ENCODE measurements around the gene ABHD12B. TPM values are rescaled to one million over a fixed set of nuclear protein-coding genes. Genes with fewer than 3 reads are reported as not detected.

ABHD12B gene
- total and polyA plus RNA-seq, 2 experiments from 2014 or later = 0.94 TPM; not detected in 1

DNA sequence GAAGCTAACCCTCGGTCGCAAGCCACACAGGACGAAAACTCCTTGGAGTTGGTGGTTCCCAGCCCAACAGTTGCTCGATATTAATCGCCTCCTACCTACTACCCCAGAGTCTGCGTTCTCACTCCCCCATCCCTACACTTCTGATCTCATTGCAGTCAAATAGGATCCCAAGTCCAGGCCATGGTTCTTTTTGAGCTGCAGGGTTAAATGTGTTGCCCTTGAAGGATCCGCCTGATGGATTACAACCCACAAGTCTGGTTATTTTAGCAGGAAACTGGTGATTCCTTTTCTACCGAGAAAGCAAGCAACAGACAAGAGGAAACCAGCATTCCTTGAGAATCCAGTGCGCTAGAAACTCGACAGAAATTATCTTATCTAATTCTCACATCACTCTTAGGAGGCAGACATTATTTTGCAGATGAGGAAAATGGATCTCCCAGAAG lies 40.1 kb upstream of the ABHD12B start:
- H3K27me3 ChIP-seq = peaks cover 59% of the 10 kb centered on the region
- TF ChIP-seq CTCF (IDR thresholded peaks at IDR 0.05; ENCODE audit: low read depth, low read length) = no peak
- H3K4me1 ChIP-seq (ENCODE audit: low read depth) = no peaks in the 10 kb centered on the region

DNA sequence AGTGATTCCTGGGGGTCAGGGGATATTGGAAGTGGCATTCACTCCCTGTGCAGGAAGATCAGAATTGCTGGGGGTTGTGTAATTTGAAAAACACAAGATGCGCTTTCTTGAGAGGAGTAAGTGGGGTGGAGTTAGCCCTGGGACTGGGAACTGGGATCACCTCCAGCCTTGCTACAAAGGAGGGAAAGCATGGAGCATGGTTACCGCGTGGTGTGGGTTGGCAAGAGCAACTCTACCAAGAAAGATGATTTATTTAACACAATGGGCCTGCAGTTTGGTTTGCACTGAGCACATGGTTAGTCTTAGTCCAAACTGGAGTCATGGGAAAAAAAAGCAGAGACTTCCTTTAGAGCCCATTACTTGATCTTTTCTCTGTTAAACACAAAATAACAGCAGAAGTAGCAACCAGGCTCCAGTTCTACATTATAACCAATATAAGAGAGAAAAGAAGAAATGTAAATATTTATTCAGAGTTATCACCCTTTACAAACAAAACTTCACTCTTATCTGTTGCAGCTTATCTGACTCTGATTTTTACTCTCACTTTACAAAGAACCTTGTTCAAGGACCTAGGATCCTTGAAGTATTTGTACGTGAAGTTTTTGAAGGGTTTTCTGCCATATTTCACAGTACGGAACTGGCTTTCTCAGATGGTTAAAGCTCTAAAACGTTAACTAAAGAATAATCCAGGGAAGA lies 38.8 kb upstream of the ABHD12B start:
- Histone ChIP-seq H3K4me3 (no peak overlapping the region), H3K36me3 (no peaks in the 10 kb centered on the region), H3K4me1 (ENCODE audit: low read depth) (no peaks in the 10 kb centered on the region), H3K9me3 (ENCODE audit: low read depth) (no peaks in the 10 kb centered on the region), H3K27ac (no peak overlapping the region), H3K27me3 (peaks cover 50% of the 10 kb centered on the region)
- no peak for TF ChIP-seq CTCF (IDR thresholded peaks at IDR 0.05; ENCODE audit: low read depth, low read length)
- DNase-seq (ENCODE audit: low read depth in 1 of 2, low spot score in 1 of 2) = no peak

More for the DNA sequence above, 40.1 kb upstream of the ABHD12B start:
- Histone ChIP-seq H3K27ac (no peak overlapping the region), H3K9me3 (ENCODE audit: low read depth) (no peaks in the 10 kb centered on the region), H3K36me3 (no peaks in the 10 kb centered on the region), H3K4me3 (peak overlapping the region; percentile 99)
- DNase-seq (ENCODE audit: low read depth in 1 of 2, low spot score in 1 of 2) = no peak

DNA sequence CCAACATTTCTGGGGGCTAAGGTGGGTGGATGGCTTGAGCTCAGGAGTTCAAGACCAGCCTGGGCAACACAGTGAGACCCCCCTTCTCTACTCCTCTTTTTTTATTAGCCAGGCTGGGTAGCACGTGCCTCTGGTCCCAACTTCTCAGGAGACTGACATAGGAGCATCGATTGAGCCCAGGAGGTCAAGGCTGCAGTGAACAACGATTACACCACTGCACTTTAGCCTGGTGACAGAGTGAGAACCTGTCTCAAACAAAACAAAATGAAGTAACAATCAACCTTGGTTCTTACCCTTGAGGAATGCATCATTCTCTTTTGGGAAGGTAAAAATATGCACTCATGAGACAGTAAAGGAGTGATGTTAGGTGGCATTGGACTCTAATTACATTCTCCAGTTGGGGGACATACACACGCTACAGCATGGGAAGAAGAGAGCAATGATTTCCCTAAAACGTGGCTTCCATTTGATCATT lies 37.0 kb upstream of the ABHD12B start:
- Histone ChIP-seq H3K4me1 (ENCODE audit: low read depth) (no peaks in the 10 kb centered on the region), H3K27me3 (peaks cover 40% of the 10 kb centered on the region), H3K4me3 (no peak overlapping the region), H3K36me3 (no peaks in the 10 kb centered on the region), H3K27ac (no peak overlapping the region), H3K9me3 (ENCODE audit: low read depth) (no peaks in the 10 kb centered on the region)
- TF ChIP-seq CTCF (IDR thresholded peaks at IDR 0.05; ENCODE audit: low read depth, low read length) = no peak
- DNase-seq (ENCODE audit: low read depth in 1 of 2, low spot score in 1 of 2) = no peak

- DNase-seq (ENCODE audit: low read depth in 1 of 2, low spot score in 1 of 2) = peak in 1 of 2 donors; percentile 50
- peaks cover 44% of the 10 kb centered on the region for H3K27me3 ChIP-seq
- no peak for TF ChIP-seq CTCF (IDR thresholded peaks at IDR 0.05; ENCODE audit: low read depth, low read length)
Measured at GRCh38 chr14:50835280-50835679, 36.6 kb upstream of the ABHD12B start.

DNA sequence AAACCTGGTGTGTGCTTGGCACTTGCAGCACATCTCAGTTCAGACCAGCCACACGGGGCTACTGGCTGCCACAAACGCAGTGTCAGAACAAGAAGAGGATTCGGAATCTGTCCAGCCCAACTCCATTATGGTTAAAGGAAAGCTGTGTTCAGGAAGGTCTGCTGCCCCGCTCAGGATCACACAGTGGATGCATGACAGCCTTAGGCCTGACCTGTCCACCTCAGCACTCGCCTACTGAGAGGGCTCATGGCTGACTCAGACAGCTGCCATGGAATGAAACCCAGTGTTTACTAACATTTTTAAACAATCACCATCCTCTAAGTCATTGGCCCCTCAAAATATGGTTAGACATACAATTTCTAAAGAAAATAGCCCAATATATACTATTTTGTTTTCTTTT lies 35.3 kb upstream of the ABHD12B start:
- no peak for TF ChIP-seq CTCF (IDR thresholded peaks at IDR 0.05; ENCODE audit: low read depth, low read length)
- no peak for DNase-seq (ENCODE audit: low read depth in 1 of 2, low spot score in 1 of 2)
- H3K4me3 ChIP-seq = no peak overlapping the region
- no peaks in the 10 kb centered on the region for H3K9me3 ChIP-seq (ENCODE audit: low read depth)
- no peak overlapping the region for H3K27ac ChIP-seq
- H3K36me3 ChIP-seq = no peaks in the 10 kb centered on the region
- H3K27me3 ChIP-seq = peaks cover 47% of the 10 kb centered on the region
- no peaks in the 10 kb centered on the region for H3K4me1 ChIP-seq (ENCODE audit: low read depth)

More at GRCh38 chr14:50835280-50835679, 36.6 kb upstream of the ABHD12B start:
- H3K4me1 ChIP-seq (ENCODE audit: low read depth) = no peaks in the 10 kb centered on the region
- H3K4me3 ChIP-seq = no peak overlapping the region
- no peaks in the 10 kb centered on the region for H3K9me3 ChIP-seq (ENCODE audit: low read depth)
- no peaks in the 10 kb centered on the region for H3K36me3 ChIP-seq
- no peak overlapping the region for H3K27ac ChIP-seq

Data from cardiac muscle cell (in vitro differentiated cells and primary cell).